Heart left ventricle (tissue), 16 donors: ENCODE measurements around the gene PSMD3. TPM values are rescaled to one million over a fixed set of nuclear protein-coding genes. Genes with fewer than 3 reads are reported as not detected.
A peak's percentile ranks its signal among the peaks of the same experiment; 100 is the strongest.

Experiments
- ATAC-seq, 4 donors: fragments of 200-7000 bp; cut with Tn5 transposase; one replicate each; pipeline ENCODE4 v1.9.1; 2020 to 2022; ENCODE audit warnings: moderate library complexity in 4 of 4, mild to moderate bottlenecking in 3 of 4, moderate number of reproducible peaks in 1 of 4
- DNase-seq, 5 donors: peaks; one replicate each; pipeline ENCODE4 v3.0.0-alpha.2; 2020
- H3K27ac ChIP-seq, 12 donors: fragments of 200-600 bp; sonication (generic) in 4 of 12; one replicate each; pipeline versions ENCODE4 v1.5.0 to v1.8.0; 2016 to 2022; ENCODE audit warnings: mild to moderate bottlenecking in 2 of 12
- H3K27me3 ChIP-seq, 9 donors: fragments of 200-600 bp; sonication (generic) in 2 of 9; one replicate each; pipeline versions ENCODE4 v1.5.1 to v1.8.0; 2016 to 2022; ENCODE audit warnings: mild to moderate bottlenecking in 3 of 9
- H3K36me3 ChIP-seq, 9 donors: fragments of 200-600 bp; sonication (generic) in 2 of 9; one replicate each; pipeline versions ENCODE4 v1.5.0 to v1.8.0; 2018 to 2022; ENCODE audit warnings: mild to moderate bottlenecking in 2 of 9
- H3K4me1 ChIP-seq, 12 donors: fragments of 200-600 bp; sonication (generic) in 4 of 12; one replicate each; pipeline versions ENCODE4 v1.5.0 to v1.8.0; 2016 to 2022; ENCODE audit warnings: mild to moderate bottlenecking in 3 of 12
- H3K4me3 ChIP-seq, 12 donors: fragments of 200-600 bp; sonication (generic) in 4 of 12; one replicate each; pipeline versions ENCODE4 v1.5.0 to v1.8.0; 2017 to 2022; ENCODE audit warnings: mild to moderate bottlenecking in 9 of 12, moderate library complexity in 4 of 12
- H3K9me3 ChIP-seq, 12 donors: fragments of 200-600 bp; sonication (generic) in 4 of 12; one replicate each; pipeline versions ENCODE4 v1.5.0 to v1.8.0; 2016 to 2022; ENCODE audit warnings: mild to moderate bottlenecking in 1 of 12
- POLR2A ChIP-seq, 2 donors: fragments of 450-650 bp; IDR thresholded peaks; one replicate each; pipeline ENCODE4 v1.6.1; 2017; ENCODE audit warnings: antibody characterized with exemption in 2 of 2, mild to moderate bottlenecking in 2 of 2, moderate library complexity in 2 of 2
- WGBS, 4 donors: extraction: QIAGEN DNeasy Blood & Tissue Kit in 2 of 4; methylation state at CpG; one replicate each; pipeline versions ENCODE4 v1.1.5 to v1.1.7; 2013 to 2018; 5-methylcytosine and 5-hydroxymethylcytosine counted together
- intact Hi-C, 10 donors: fragments of 100-400 bp; cut with DNase I; formaldehyde crosslinking; loops; one replicate each; pipeline versions ENCODE4 v1.11.1 to v1.14.2; 2022
- polyA plus RNA-seq, 2 donors: library from polyadenylated mRNA; stranded (reverse); fragments of 200-250 nt; gene quantifications; one replicate each; pipeline ENCODE4 v1.2.3, GENCODE V29; 2013
- total RNA-seq, 9 donors: library from RNA; depleted of rRNA in 2 of 9; stranded (reverse); fragments of >200 nt in 2 of 9; fragmentation: NEBNext Ultra II Directional in 3 of 9; extraction: Animal tissue kit (Norgen Biotek cat#: 25700) in 3 of 9; gene quantifications; one replicate each; pipeline versions ENCODE4 v1.1.0 to v1.2.4, GENCODE V29; 2016 to 2023
- TF ChIP-seq, protein P1 (sequence below), 12 donors: fragments of 200-600 bp; sonication (generic) in 4 of 12; IDR thresholded peaks; one replicate each; pipeline versions ENCODE4 v1.5.0 to v1.8.0; 2018 to 2022; ENCODE audit warnings: antibody characterized with exemption in 12 of 12, mild to moderate bottlenecking in 5 of 12
- donor health status: ischemic (EF 13 %, LVEDD 7.1; RV severe dilation, severe dysfunction).
- donor health status: healthy with polysubstance abuse.
- donor health status: DM: no; HTN: yes; CAD: no.
- donor health status: DM: no; HTN: no; CAD: no.
- donor health status: ischemic (EF 25% LVEDD 6.9; RV normal size, moderate dysfunction).
- donor health status: ischemic (EF 25% LVEDD 5.7; RV mildly dilated, moderate dysfunction).
- donor health status: healthy.
- donor health status: DM: yes; HTN: yes; CAD: no.
- donor health status: ischemic (EF 35%, LVEDD 5.7; RV mildly dilated, moderate dysfunction).
- donor health status: nonischemic (EF 11% LVEDD 7.7; RV severe dilation, severe dysfunction).
- donor health status: DM: yes; HTN: yes; CAD: no.
- donor health status: PGD.
- donor health status: ischemic (EF 29% LVEDD 5.4; RV normal size, mild dysfunction).
- donor health status: nonischemic (EF 23%, LVEDD 6.1; RV moderate dilation, normal function).

Gene PSMD3
- total and polyA plus RNA-seq, 11 donors = 68.9 to 142 (median 83.3) TPM

DNA sequence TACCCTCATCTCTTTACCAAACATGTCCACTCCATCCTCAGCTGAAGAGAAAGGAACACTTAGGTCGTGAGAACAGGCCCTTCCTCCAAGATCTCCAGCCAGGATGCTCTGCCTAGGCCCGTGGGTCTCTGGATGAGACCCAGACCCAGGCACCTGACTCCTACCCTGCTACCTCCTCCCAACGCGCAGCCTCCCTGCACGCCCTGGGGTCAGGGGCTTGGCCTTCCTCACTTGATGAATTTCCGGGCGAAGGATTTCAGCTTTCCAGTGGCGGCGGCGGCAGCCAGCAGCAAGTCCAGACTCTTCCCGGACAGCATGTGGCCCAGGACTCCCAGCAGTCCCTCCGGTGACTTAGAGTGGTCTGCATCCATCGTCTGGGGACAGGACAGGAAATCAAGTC, 48.0 kb downstream of the PSMD3 start:
- Histone ChIP-seq H3K27me3 (no peaks in the 10 kb centered on the region), H3K36me3 (peaks cover 0 to 97% (median 86%) of the 10 kb centered on the region in 9 donors), H3K4me1 (peaks cover 0 to 29% (median 15%) of the 10 kb centered on the region in 12 donors), H3K9me3 (no peaks in the 10 kb centered on the region), H3K27ac (no peak overlapping the region), H3K4me3 (no peak overlapping the region)
- no peak for ATAC-seq
- TF ChIP-seq, protein P1, sequence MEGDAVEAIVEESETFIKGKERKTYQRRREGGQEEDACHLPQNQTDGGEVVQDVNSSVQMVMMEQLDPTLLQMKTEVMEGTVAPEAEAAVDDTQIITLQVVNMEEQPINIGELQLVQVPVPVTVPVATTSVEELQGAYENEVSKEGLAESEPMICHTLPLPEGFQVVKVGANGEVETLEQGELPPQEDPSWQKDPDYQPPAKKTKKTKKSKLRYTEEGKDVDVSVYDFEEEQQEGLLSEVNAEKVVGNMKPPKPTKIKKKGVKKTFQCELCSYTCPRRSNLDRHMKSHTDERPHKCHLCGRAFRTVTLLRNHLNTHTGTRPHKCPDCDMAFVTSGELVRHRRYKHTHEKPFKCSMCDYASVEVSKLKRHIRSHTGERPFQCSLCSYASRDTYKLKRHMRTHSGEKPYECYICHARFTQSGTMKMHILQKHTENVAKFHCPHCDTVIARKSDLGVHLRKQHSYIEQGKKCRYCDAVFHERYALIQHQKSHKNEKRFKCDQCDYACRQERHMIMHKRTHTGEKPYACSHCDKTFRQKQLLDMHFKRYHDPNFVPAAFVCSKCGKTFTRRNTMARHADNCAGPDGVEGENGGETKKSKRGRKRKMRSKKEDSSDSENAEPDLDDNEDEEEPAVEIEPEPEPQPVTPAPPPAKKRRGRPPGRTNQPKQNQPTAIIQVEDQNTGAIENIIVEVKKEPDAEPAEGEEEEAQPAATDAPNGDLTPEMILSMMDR (IDR thresholded peaks at IDR 0.05) = no peak
- no peak for TF ChIP-seq POLR2A (IDR thresholded peaks at IDR 0.05)
- intact Hi-C loops = loop anchor here in 3 of 10 donors (5.0 to 10.0 kb wide), 3 partner anchors 64 to 146 kb away; partner anchors contain the start of gene RAPGEFL1 (in 1 of the 3)
- WGBS, 4 donors = 87 to 89% (median 88%) methylated on average over 12 to 13 of the region's 13 CpGs
- peak in 1 of 5 donors; percentile 19 for DNase-seq

DNA sequence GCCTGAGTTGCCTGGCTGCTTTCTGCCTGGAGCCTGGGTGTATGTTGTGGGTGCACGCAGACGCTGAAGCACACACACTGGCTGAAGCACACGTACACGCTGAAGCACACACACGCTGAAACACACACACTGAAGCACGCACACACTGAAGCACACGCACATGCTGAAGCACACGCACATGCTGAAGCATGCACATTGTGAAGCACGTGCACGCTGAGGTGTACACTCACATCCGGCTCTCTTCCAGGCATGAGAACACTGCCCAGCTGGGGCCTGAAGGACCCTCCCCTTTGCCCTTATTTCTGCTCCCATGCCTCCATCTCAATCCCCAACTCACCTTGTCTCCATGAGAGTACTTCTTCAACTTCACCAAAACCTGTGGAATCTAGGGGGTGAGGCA, 51.1 kb downstream of the PSMD3 start:
- no peak overlapping the region for H3K4me3 ChIP-seq
- ATAC-seq (no peak), DNase-seq (peak in 1 of 5 donors; percentile 8)
- no peak for TF ChIP-seq POLR2A (IDR thresholded peaks at IDR 0.05)
- TF ChIP-seq, protein P1 (IDR thresholded peaks at IDR 0.05) = no peak
- H3K9me3 ChIP-seq = no peaks in the 10 kb centered on the region
- H3K27ac ChIP-seq = peak overlapping the region in 7 of 12 donors; percentile 4 to 63 (median 49)
- 86 to 95% (median 92%) methylated on average over 4 to 11 of the region's 11 CpGs for WGBS, 4 donors
- H3K4me1 ChIP-seq = peaks cover 0 to 25% (median 10%) of the 10 kb centered on the region in 12 donors
- H3K27me3 ChIP-seq = no peaks in the 10 kb centered on the region
- peaks cover 0 to 97% (median 86%) of the 10 kb centered on the region in 9 donors for H3K36me3 ChIP-seq
- intact Hi-C loops = loop anchor here in 3 of 10 donors (5.0 to 10.0 kb wide), 2 partner anchors 53 to 136 kb away; no protein-coding TSS in a partner anchor

DNA sequence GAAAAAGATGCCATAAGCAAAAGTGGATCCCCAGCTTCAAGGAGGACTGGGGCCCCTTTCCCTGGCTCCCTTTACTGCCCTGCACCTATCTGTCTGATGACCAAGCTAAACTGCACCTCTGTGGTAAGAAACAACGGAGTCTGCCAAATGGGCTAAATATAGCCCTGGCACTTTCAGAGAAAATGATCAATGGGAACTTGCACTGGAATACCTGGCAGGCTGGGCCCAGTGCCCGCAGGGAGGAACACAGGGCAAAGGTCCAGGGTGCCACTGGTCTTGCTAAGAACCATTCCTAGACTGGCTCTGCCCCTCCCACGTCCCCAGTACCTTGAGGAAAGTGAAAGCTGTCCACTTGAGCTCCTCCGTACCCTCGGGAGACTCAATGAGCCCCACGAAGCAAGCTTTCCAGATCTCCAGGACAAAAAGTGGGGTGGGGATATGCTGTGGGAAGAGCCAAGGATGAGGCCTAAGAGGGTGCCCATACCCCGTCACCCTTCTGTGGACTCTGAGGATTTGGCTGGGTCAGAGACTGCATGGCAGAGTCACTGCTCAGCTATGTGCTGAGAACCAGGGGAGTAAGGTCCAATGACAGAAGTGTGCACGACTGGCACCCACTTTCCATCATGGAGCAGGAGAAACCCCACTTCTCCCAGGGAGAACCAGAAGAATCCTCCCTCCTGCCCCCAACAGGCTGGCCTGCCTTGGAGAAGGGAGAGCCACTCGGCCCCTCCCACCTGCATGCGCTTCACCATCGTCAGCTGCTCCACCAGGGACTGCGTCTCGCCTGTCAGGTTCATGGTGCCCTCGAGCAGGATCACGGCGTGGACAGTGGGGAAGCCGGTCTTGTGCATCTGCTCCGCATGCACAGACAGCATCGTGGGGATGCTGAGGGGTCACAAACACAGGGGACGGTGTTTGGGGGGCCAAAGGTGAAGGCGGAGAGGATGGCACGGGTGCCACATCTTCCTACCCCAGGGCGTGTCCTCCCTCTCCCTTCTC, 52.0 kb downstream of the PSMD3 start:
- peaks cover 0 to 20% (median 5%) of the 10 kb centered on the region in 12 donors for H3K4me1 ChIP-seq
- H3K36me3 ChIP-seq = peaks cover 0 to 94% (median 88%) of the 10 kb centered on the region in 9 donors
- peak; percentile 60 to 85 (median 73) for DNase-seq
- H3K27me3 ChIP-seq = no peaks in the 10 kb centered on the region
- no peaks in the 10 kb centered on the region for H3K9me3 ChIP-seq
- peak overlapping the region in 9 of 12 donors; percentile 23 to 70 (median 51) for H3K27ac ChIP-seq
- 82 to 86% (median 84%) methylated on average over 23 of the region's 23 CpGs for WGBS, 4 donors
- intact Hi-C loops = loop anchor here in 3 of 10 donors (5.0 to 10.0 kb wide), 2 partner anchors 52 to 135 kb away; no protein-coding TSS in a partner anchor
- no peak overlapping the region for H3K4me3 ChIP-seq
- peak; percentile 70 to 86 (median 84) for ATAC-seq
- TF ChIP-seq, protein P1 (IDR thresholded peaks at IDR 0.05) = no peak

DNA sequence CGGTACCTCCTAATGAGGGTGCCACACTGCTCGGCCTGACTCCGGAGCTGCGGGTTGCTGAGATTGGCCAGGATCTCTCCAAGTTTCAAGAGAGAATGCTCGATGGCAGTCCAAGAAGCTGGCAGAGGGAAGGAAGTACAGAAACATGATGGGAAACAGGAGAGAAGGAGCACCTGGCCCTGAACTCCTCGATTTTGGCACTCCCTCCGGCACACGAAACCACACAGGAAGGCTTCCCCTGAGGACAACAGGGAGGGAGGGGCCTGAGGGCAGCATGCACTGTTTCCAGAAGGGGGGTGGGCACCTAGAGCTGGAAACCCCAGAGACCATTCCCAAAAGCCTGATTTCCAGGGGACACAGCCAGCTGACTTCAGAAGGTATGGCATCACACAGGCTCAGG, 52.7 kb downstream of the PSMD3 start:
- no peaks in the 10 kb centered on the region for H3K27me3 ChIP-seq
- TF ChIP-seq, protein P1 (IDR thresholded peaks at IDR 0.05) = no peak
- TF ChIP-seq POLR2A (IDR thresholded peaks at IDR 0.05) = no peak
- H3K9me3 ChIP-seq = no peaks in the 10 kb centered on the region
- WGBS, 4 donors = 88 to 93% (median 91%) methylated on average over 7 to 8 of the region's 8 CpGs
- ATAC-seq = no peak
- intact Hi-C loops = loop anchor here in 3 of 10 donors (5.0 to 10.0 kb wide), 2 partner anchors 51 to 134 kb away; no protein-coding TSS in a partner anchor
- H3K4me3 ChIP-seq = no peak overlapping the region
- peak in 1 of 5 donors; percentile 28 for DNase-seq
- H3K36me3 ChIP-seq = peaks cover 0 to 86% (median 80%) of the 10 kb centered on the region in 9 donors
- H3K4me1 ChIP-seq = peaks cover 0 to 24% (median 6%) of the 10 kb centered on the region in 12 donors
- H3K27ac ChIP-seq = peak overlapping the region in 2 of 12 donors; percentile 34 to 62
